ENCODE results near the gene CPA1. TPM values are rescaled to one million over a fixed set of nuclear protein-coding genes. Genes with fewer than 3 reads are reported as not detected.

Gene CPA1
- total RNA-seq, 5 donors from 2014 or later (not counting 1 experiment from before 2014, with no cell fraction given): 15.8 to 22.5 (median 16.0) TPM; not detected in 2

DNA sequence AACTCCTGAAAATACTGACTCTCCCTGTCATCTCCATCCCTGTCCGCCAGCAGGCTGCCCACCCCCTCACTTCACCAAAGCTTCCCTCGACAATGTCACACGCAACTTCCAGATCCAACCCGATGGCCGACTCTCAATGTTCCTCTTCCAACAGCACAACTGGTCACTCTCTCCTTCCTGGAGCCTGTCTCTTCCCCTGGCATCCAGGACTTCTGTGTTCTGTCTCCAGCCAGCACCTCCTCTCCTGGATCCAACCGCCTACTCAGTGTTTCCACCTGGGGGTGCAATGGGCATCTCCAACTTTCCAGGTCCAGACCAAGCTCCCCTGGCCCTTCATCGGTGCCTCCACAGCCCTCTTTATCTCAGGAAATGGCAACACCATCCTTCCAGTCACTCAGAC, 27.1 kb upstream of the CPA1 start:
- H3K27ac ChIP-seq (ENCODE audit: low read length): no peak overlapping the region
- ChIA-PET CTCF (no interaction called here), POLR2A (no interaction called here)

DNA sequence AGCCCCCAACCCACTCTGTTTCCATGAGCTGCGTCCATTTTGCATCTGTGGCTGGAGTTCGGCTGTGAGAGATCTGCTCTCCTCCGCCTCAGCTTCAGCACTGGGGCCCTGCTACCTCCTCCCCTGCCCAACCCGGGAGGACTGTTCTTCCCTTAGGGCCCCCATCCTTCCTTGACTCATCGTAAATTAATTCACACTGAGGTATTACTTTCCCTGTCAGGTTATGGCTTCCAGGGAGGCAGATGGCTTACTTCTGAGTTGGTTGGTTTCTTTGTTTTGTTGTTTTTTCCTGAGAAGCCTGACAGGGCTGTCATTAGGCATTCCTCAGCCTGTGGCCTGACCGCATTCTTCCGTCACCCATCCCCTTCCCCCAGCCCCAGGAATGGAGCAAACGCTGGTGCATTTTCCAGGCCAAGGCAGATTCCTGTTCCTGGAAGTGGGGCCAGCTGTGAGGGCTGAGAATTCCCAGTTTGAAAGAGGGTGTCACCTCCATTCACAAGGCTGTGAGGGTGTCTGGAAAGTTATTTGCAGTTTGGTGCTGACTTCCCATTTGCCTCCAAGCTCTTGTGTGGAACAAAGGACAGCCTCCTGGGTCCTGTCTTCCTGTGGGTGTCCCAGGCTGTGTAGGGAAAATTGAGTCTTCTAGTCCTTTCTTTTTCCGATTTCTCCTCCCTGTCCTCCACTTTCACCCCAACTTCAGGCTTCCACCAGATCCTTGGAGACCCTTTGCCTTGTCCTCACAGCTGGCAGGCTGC, 24.0 kb upstream of the CPA1 start:
- H3K27me3 Mint-ChIP-seq: no peaks in the 10 kb centered on the region
- WGBS (ENCODE audit: insufficient coverage): 89% methylated on average over 3 of the region's 9 CpGs
- H3K4me1 Mint-ChIP-seq: peaks cover 2 to 5% (median 2%) of the 10 kb centered on the region in 3 donors
- no peaks in the 10 kb centered on the region for H3K9me3 ChIP-seq
- H3K4me1 ChIP-seq (ENCODE audit: control insufficient read depth in 1 of 2, extremely low read depth in 1 of 2, insufficient read depth in 2 of 2, low read length in 2 of 2): peaks cover 0 to 1% of the 10 kb centered on the region in 2 experiments
- H3K27ac ChIP-seq (ENCODE audit: low read length): no peak overlapping the region
- CTCF ChIA-PET: no interaction called here
- peaks cover 0 to 12% of the 10 kb centered on the region in 2 experiments for H3K27me3 ChIP-seq (replicated peaks in 1 of 2; ENCODE audit: control insufficient read depth in 2 of 2, extremely low read depth in 1 of 2, insufficient read depth in 2 of 2, low read length in 1 of 2)
- DNase-seq (no peak), ATAC-seq (replicated peaks in 1 of 4) (no peak)
- POLR2A ChIA-PET: no interaction called here
- H3K4me3 Mint-ChIP-seq: no peak overlapping the region
- no peaks in the 10 kb centered on the region for H3K36me3 Mint-ChIP-seq
- H3K9me3 Mint-ChIP-seq: peaks cover 11 to 15% (median 13%) of the 10 kb centered on the region in 3 donors
- peaks cover 0 to 4% of the 10 kb centered on the region in 2 donors for H3K36me3 ChIP-seq (ENCODE audit: control insufficient read depth in 2 of 2, extremely low read depth in 1 of 2, insufficient read depth in 1 of 2, low read length in 1 of 2)
- no peak overlapping the region for H3K27ac Mint-ChIP-seq
- H3K4me3 ChIP-seq (ENCODE audit: control insufficient read depth in 1 of 2, extremely low read depth in 1 of 2, low read length in 1 of 2): no peak overlapping the region

More for the DNA sequence above, 27.1 kb upstream of the CPA1 start:
- Mint-ChIP-seq H3K9me3 (no peaks in the 10 kb centered on the region), H3K27ac (no peak overlapping the region), H3K4me1 (peaks cover 5 to 11% (median 8%) of the 10 kb centered on the region in 3 donors), H3K36me3 (no peaks in the 10 kb centered on the region), H3K4me3 (no peak overlapping the region), H3K27me3 (peaks cover 0 to 9% of the 10 kb centered on the region in 2 donors)
- ATAC-seq (replicated peaks in 1 of 4) (no peak), DNase-seq (no peak)
- Histone ChIP-seq H3K36me3 (ENCODE audit: control insufficient read depth in 2 of 2, extremely low read depth in 1 of 2, insufficient read depth in 1 of 2, low read length in 1 of 2) (no peaks in the 10 kb centered on the region), H3K27me3 (replicated peaks in 1 of 2; ENCODE audit: control insufficient read depth in 2 of 2, extremely low read depth in 1 of 2, insufficient read depth in 2 of 2, low read length in 1 of 2) (peaks cover 0 to 21% of the 10 kb centered on the region in 2 experiments), H3K4me1 (ENCODE audit: control insufficient read depth in 1 of 2, extremely low read depth in 1 of 2, insufficient read depth in 2 of 2, low read length in 2 of 2) (peaks cover 0 to 7% of the 10 kb centered on the region in 2 experiments), H3K9me3 (no peaks in the 10 kb centered on the region), H3K4me3 (ENCODE audit: control insufficient read depth in 1 of 2, extremely low read depth in 1 of 2, low read length in 1 of 2) (no peak overlapping the region)
- WGBS (ENCODE audit: insufficient coverage): 89% methylated on average over 7 of the region's 7 CpGs

DNA sequence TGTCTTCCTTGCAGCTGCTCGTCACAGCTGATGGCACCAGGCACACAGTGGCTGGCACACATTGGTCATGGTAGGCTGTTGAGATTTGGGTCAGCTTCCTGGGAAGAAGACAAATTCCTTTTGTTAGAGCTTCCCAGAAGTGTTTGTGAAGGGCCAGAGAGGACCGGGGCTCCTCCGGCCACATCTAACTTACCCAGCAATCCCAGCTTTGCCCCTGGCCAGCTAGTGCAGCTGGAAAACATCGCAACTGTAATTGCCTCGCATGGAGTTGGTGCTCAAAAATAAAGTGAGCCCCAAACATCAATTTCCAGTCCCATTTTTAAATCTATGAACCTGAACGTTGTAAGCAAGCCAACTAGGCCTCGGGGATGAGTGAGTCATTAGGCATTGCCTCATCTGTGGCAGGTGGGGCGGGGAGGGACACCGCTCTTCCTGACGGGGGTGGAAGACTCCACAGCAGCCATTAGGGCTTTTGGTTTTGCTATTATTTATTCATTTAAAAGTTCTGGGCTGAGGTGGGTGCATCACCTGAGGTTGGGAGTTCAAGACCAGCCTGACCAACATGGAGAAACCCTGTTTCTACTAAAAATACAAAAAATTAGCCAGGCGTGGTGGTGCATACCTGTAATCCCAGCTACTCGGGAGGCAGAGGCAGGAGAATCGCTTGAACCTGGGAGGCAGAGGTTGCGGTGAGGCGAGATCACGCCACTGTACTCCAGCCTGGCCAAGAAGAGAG, 23.2 kb upstream of the CPA1 start:
- 40% methylated on average over 1 of the region's 16 CpGs for WGBS (ENCODE audit: insufficient coverage)
- no peak overlapping the region for H3K4me3 Mint-ChIP-seq
- ChIA-PET POLR2A (no interaction called here), CTCF (no interaction called here)
- no peaks in the 10 kb centered on the region for H3K36me3 Mint-ChIP-seq
- peaks cover 0 to 5% (median 0%) of the 10 kb centered on the region in 3 donors for H3K4me1 Mint-ChIP-seq
- DNase-seq (no peak), ATAC-seq (replicated peaks in 1 of 4) (no peak)
- no peaks in the 10 kb centered on the region for H3K27me3 Mint-ChIP-seq
- Histone ChIP-seq H3K27ac (ENCODE audit: low read length) (no peak overlapping the region), H3K9me3 (no peaks in the 10 kb centered on the region), H3K4me1 (ENCODE audit: control insufficient read depth in 1 of 2, extremely low read depth in 1 of 2, insufficient read depth in 2 of 2, low read length in 2 of 2) (no peaks in the 10 kb centered on the region), H3K27me3 (replicated peaks in 1 of 2; ENCODE audit: control insufficient read depth in 2 of 2, extremely low read depth in 1 of 2, insufficient read depth in 2 of 2, low read length in 1 of 2) (peaks cover 0 to 8% of the 10 kb centered on the region in 2 experiments), H3K36me3 (ENCODE audit: control insufficient read depth in 2 of 2, extremely low read depth in 1 of 2, insufficient read depth in 1 of 2, low read length in 1 of 2) (peaks cover 0 to 4% of the 10 kb centered on the region in 2 donors), H3K4me3 (ENCODE audit: control insufficient read depth in 1 of 2, extremely low read depth in 1 of 2, low read length in 1 of 2) (no peak overlapping the region)
- no peak overlapping the region for H3K27ac Mint-ChIP-seq
- peaks cover 11 to 15% (median 13%) of the 10 kb centered on the region in 3 donors for H3K9me3 Mint-ChIP-seq

DNA sequence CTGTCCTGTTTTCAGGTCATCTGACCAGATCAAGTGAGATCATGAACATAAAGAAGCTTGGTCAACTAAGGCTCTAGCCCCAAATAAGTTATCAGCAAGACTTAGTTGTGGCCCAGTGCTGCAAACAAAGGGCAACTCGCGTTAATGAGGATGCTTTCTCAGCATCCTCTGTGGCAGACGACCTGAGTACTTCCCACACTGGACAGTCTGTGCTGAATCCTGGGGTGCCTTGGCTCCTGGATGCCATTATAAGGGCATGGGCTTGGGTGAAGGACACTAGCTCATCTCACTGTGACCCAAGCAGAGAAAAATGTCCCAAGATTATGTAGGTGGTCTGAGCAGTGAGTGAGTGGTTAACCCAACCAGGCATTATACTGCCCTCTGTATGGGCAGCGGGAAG, 21.8 kb upstream of the CPA1 start:
- WGBS (ENCODE audit: insufficient coverage): 92% methylated on average over 4 of the region's 4 CpGs
- no peaks in the 10 kb centered on the region for H3K9me3 ChIP-seq
- H3K27ac ChIP-seq (ENCODE audit: low read length): no peak overlapping the region
- Mint-ChIP-seq H3K27me3 (no peaks in the 10 kb centered on the region), H3K4me3 (no peak overlapping the region), H3K36me3 (no peaks in the 10 kb centered on the region), H3K27ac (no peak overlapping the region), H3K4me1 (peaks cover 0 to 5% (median 0%) of the 10 kb centered on the region in 3 donors), H3K9me3 (peaks cover 11 to 15% (median 13%) of the 10 kb centered on the region in 3 donors)
- ChIA-PET POLR2A (no interaction called here), CTCF (no interaction called here)
- no peak for ATAC-seq (replicated peaks in 1 of 4)
- H3K4me1 ChIP-seq (ENCODE audit: control insufficient read depth in 1 of 2, extremely low read depth in 1 of 2, insufficient read depth in 2 of 2, low read length in 2 of 2): no peaks in the 10 kb centered on the region
- peaks cover 0 to 11% of the 10 kb centered on the region in 2 experiments for H3K27me3 ChIP-seq (replicated peaks in 1 of 2; ENCODE audit: control insufficient read depth in 2 of 2, extremely low read depth in 1 of 2, insufficient read depth in 2 of 2, low read length in 1 of 2)
- no peak for DNase-seq
- H3K4me3 ChIP-seq (ENCODE audit: control insufficient read depth in 1 of 2, extremely low read depth in 1 of 2, low read length in 1 of 2): no peak overlapping the region
- H3K36me3 ChIP-seq (ENCODE audit: control insufficient read depth in 2 of 2, extremely low read depth in 1 of 2, insufficient read depth in 1 of 2, low read length in 1 of 2): peaks cover 0 to 4% of the 10 kb centered on the region in 2 donors

DNA sequence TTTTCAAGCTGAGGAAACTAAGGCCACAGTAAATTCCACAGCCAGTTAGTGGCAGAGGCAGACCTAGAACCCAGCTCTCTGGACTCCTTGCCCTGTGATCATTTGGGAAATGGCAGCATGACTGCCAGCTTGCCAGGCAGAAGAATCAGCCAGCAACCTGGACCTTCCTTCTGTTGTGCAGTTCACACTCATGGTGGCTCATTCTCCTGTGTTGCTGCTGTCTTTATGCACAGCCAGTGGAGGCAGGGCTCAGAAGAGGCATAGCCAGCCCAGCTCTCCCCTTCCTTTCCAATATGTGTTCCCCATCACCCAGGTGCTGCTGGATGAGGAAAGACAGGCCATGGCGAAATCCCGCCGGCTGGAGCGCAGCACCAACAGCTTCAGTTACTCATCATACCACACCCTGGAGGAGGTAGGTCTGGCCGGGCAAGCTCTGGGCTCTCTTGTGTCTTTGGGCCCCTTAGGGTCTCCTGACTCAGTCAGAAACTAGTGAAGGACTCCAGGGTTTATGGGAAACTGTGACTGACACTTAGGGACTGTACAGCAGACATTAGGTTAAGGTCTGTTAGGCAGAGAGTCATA, 20.9 kb upstream of the CPA1 start:
- ChIA-PET CTCF (no interaction called here), POLR2A (no interaction called here)
- Mint-ChIP-seq H3K9me3 (peaks cover 11 to 15% (median 13%) of the 10 kb centered on the region in 3 donors), H3K4me3 (no peak overlapping the region), H3K27ac (no peak overlapping the region), H3K4me1 (peaks cover 0 to 5% (median 0%) of the 10 kb centered on the region in 3 donors), H3K27me3 (no peaks in the 10 kb centered on the region), H3K36me3 (no peaks in the 10 kb centered on the region)
- no peak overlapping the region for H3K27ac ChIP-seq (ENCODE audit: low read length)
- H3K36me3 ChIP-seq (ENCODE audit: control insufficient read depth in 2 of 2, extremely low read depth in 1 of 2, insufficient read depth in 1 of 2, low read length in 1 of 2): peaks cover 0 to 4% of the 10 kb centered on the region in 2 donors
- DNase-seq (no peak), ATAC-seq (replicated peaks in 1 of 4) (no peak)
- peaks cover 0 to 12% of the 10 kb centered on the region in 2 experiments for H3K27me3 ChIP-seq (replicated peaks in 1 of 2; ENCODE audit: control insufficient read depth in 2 of 2, extremely low read depth in 1 of 2, insufficient read depth in 2 of 2, low read length in 1 of 2)
- no CpG with 5 or more reads among the region's 5 CpGs for WGBS (ENCODE audit: insufficient coverage)
- no peaks in the 10 kb centered on the region for H3K4me1 ChIP-seq (ENCODE audit: control insufficient read depth in 1 of 2, extremely low read depth in 1 of 2, insufficient read depth in 2 of 2, low read length in 2 of 2)
- no peaks in the 10 kb centered on the region for H3K9me3 ChIP-seq
- H3K4me3 ChIP-seq (ENCODE audit: control insufficient read depth in 1 of 2, extremely low read depth in 1 of 2, low read length in 1 of 2): no peak overlapping the region

- no CpG with 5 or more reads among the region's 3 CpGs for WGBS (ENCODE audit: insufficient coverage)
- H3K4me3 Mint-ChIP-seq: no peak overlapping the region
- no peak for DNase-seq
- H3K36me3 Mint-ChIP-seq: no peaks in the 10 kb centered on the region
- no peaks in the 10 kb centered on the region for H3K4me1 Mint-ChIP-seq
- peaks cover 11 to 15% (median 13%) of the 10 kb centered on the region in 3 donors for H3K9me3 Mint-ChIP-seq
- Histone ChIP-seq H3K27ac (ENCODE audit: low read length) (no peak overlapping the region), H3K4me3 (ENCODE audit: control insufficient read depth in 1 of 2, extremely low read depth in 1 of 2, low read length in 1 of 2) (no peak overlapping the region), H3K36me3 (ENCODE audit: control insufficient read depth in 2 of 2, extremely low read depth in 1 of 2, insufficient read depth in 1 of 2, low read length in 1 of 2) (peaks cover 0 to 4% of the 10 kb centered on the region in 2 donors), H3K4me1 (ENCODE audit: control insufficient read depth in 1 of 2, extremely low read depth in 1 of 2, insufficient read depth in 2 of 2, low read length in 2 of 2) (peaks cover 0 to 1% of the 10 kb centered on the region in 2 experiments), H3K27me3 (replicated peaks in 1 of 2; ENCODE audit: control insufficient read depth in 2 of 2, extremely low read depth in 1 of 2, insufficient read depth in 2 of 2, low read length in 1 of 2) (peaks cover 0 to 12% of the 10 kb centered on the region in 2 experiments), H3K9me3 (no peaks in the 10 kb centered on the region)
- POLR2A ChIA-PET: no interaction called here
- H3K27me3 Mint-ChIP-seq: no peaks in the 10 kb centered on the region
- ATAC-seq (replicated peaks in 1 of 4): no peak
- CTCF ChIA-PET: no interaction called here
- no peak overlapping the region for H3K27ac Mint-ChIP-seq
Observed at GRCh38 chr7:130360518-130360917, 19.8 kb upstream of the CPA1 start.

Measured in T-cell (primary cell).